DND-41 (cell line): ENCODE measurements around the gene PHKB.

Experiments
- ATAC-seq: fragments of 200-7000 bp; cut with Tn5 transposase; 3 replicates; pipeline ENCODE4 v1.9.1; 2021; ENCODE audit warnings: low read depth; ENCODE audit not compliant: insufficient read depth
- DNase-seq: peaks from one replicate; pipeline ENCODE4 v3.0.0-alpha.2; 2020
- H2AFZ ChIP-seq: 2 replicates; pipeline ENCODE4 v1.6.0; 2012; ENCODE audit warnings: low read depth, low read length
- H3K27ac ChIP-seq: 2 replicates; pipeline ENCODE4 v1.5.1; 2012; ENCODE audit warnings: low read length, inconsistent platforms
- H3K27me3 ChIP-seq: fragments of 200-600 bp; sonication (generic); 2 replicates; pipeline ENCODE4 v1.6.0; 2012; ENCODE audit warnings: low read length, mild to moderate bottlenecking, inconsistent platforms; ENCODE audit not compliant: insufficient read depth, poor library complexity
- H3K36me3 ChIP-seq: 2 replicates; pipeline ENCODE4 v1.5.1; 2012; ENCODE audit warnings: low read length, inconsistent platforms; ENCODE audit not compliant: insufficient read depth
- H3K4me1 ChIP-seq: 2 replicates; pipeline ENCODE4 v1.5.1; 2012; ENCODE audit warnings: mild to moderate bottlenecking, low read length; ENCODE audit not compliant: insufficient read depth
- H3K4me2 ChIP-seq: 2 replicates; pipeline ENCODE4 v1.6.0; 2012; ENCODE audit warnings: mild to moderate bottlenecking, moderate library complexity, low read length, inconsistent platforms; ENCODE audit not compliant: insufficient read depth
- H3K4me3 ChIP-seq, 2 experiments: fragments of 200-600 bp in 1 of 2; shearing (Covaris generic) in 1 of 2; 2 replicates each; pipeline ENCODE4 v1.5.1; 2012 to 2016; ENCODE audit warnings: inconsistent platforms in 2 of 2, low read length in 2 of 2, mild to moderate bottlenecking in 2 of 2, low read depth in 1 of 2, moderate library complexity in 1 of 2
- H3K79me2 ChIP-seq: 2 replicates; pipeline ENCODE4 v1.6.0; 2012; ENCODE audit warnings: low read length, inconsistent platforms; ENCODE audit not compliant: insufficient read depth
- H3K9ac ChIP-seq: 2 replicates; pipeline ENCODE4 v1.6.0; 2012; ENCODE audit warnings: low read depth, mild to moderate bottlenecking, inconsistent platforms, low read length, moderate library complexity
- H3K9me3 ChIP-seq: 2 replicates; pipeline ENCODE4 v1.5.1; 2012; ENCODE audit warnings: low read length, moderate library complexity, mild to moderate bottlenecking, inconsistent platforms; ENCODE audit not compliant: insufficient read depth, severe bottlenecking
- H4K20me1 ChIP-seq: 2 replicates; pipeline ENCODE4 v1.6.0; 2012; ENCODE audit warnings: low read length; ENCODE audit not compliant: insufficient read depth
- EZH2 ChIP-seq: IDR thresholded peaks from 3 replicates; pipeline ENCODE4 v1.6.1; 2012; ENCODE audit warnings: borderline replicate concordance, low read depth, mild to moderate bottlenecking, moderate library complexity, low read length, inconsistent platforms; ENCODE audit not compliant: severe bottlenecking
- TF ChIP-seq, protein P1 (sequence below): IDR thresholded peaks from 2 replicates; pipeline ENCODE4 v1.5.1; 2012; ENCODE audit warnings: borderline replicate concordance, low read length, moderate library complexity, mild to moderate bottlenecking; ENCODE audit not compliant: poor library complexity, severe bottlenecking; ENCODE audit errors: extremely low read depth

Gene PHKB

DNA sequence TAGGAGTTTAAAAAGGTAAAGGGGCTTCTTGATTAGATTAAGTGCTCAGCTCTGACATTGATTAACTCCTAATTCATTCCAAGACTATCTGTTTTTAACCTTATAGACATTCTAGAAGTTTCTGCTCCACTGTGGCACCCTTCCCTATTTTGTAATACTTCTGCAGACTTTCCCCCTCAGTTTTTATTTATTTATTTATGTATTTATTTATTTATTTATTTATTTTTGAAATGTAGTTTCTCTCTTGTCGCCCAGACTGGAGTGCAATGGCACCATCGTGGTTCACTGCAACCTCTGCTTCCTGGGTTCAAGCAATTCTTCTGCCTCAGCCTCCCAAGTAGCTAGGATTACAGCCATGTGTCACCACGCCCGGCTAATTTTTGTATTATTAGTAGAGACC lies 185.8 kb downstream of the PHKB start:
- Histone ChIP-seq H3K36me3 (peaks cover 43% of the 10 kb centered on the region), H3K79me2 (no peaks in the 10 kb centered on the region), H3K27me3 (no peaks in the 10 kb centered on the region), H3K9ac (no peak overlapping the region), H3K4me2 (no peak overlapping the region), H3K9me3 (no peaks in the 10 kb centered on the region), H3K4me1 (no peaks in the 10 kb centered on the region), H3K4me3 (no peak overlapping the region), H3K27ac (no peak overlapping the region), H2AFZ (no peak overlapping the region), H4K20me1 (no peaks in the 10 kb centered on the region)
- DNase-seq (no peak), ATAC-seq (no peak)
- TF ChIP-seq, protein P1, sequence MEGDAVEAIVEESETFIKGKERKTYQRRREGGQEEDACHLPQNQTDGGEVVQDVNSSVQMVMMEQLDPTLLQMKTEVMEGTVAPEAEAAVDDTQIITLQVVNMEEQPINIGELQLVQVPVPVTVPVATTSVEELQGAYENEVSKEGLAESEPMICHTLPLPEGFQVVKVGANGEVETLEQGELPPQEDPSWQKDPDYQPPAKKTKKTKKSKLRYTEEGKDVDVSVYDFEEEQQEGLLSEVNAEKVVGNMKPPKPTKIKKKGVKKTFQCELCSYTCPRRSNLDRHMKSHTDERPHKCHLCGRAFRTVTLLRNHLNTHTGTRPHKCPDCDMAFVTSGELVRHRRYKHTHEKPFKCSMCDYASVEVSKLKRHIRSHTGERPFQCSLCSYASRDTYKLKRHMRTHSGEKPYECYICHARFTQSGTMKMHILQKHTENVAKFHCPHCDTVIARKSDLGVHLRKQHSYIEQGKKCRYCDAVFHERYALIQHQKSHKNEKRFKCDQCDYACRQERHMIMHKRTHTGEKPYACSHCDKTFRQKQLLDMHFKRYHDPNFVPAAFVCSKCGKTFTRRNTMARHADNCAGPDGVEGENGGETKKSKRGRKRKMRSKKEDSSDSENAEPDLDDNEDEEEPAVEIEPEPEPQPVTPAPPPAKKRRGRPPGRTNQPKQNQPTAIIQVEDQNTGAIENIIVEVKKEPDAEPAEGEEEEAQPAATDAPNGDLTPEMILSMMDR, result no peak
- TF ChIP-seq EZH2, result no peak

- no peak overlapping the region for H3K4me2 ChIP-seq
- no peaks in the 10 kb centered on the region for H4K20me1 ChIP-seq
- H2AFZ ChIP-seq, result no peak overlapping the region
- H3K27ac ChIP-seq, result no peak overlapping the region
- H3K27me3 ChIP-seq, result no peaks in the 10 kb centered on the region
- ATAC-seq (no peak), DNase-seq (no peak)
- TF ChIP-seq, protein P1, result no peak
- TF ChIP-seq EZH2, result no peak
- no peaks in the 10 kb centered on the region for H3K4me1 ChIP-seq
- no peaks in the 10 kb centered on the region for H3K9me3 ChIP-seq
- H3K79me2 ChIP-seq, result no peaks in the 10 kb centered on the region
- no peak overlapping the region for H3K9ac ChIP-seq
- H3K36me3 ChIP-seq, result peaks cover 49% of the 10 kb centered on the region
- no peak overlapping the region for H3K4me3 ChIP-seq
Measured at GRCh38 chr16:47657032-47657431, 195.9 kb downstream of the PHKB start.

DNA sequence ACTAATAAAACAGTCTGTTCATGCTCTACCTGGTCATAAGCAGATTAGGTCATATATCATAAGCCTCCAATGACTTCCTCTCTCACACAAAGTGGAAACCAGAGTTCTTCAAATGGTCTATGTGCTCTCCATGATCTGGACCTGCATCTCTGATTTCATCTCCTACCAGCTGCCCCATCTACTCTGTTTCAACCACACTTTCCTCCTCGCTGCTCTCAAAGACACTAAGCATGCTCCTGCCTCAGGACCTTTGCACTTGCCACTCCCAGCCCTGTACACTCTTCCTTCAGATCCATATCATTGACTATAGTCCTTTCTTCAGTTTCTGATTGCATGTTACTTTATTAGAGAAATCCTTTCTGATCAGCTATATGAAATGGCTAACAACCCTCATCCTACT lies 196.8 kb downstream of the PHKB start:
- TF ChIP-seq EZH2, result no peak
- TF ChIP-seq, protein P1, result no peak
- Histone ChIP-seq H3K9ac (no peak overlapping the region), H3K36me3 (peaks cover 42% of the 10 kb centered on the region), H3K4me1 (no peaks in the 10 kb centered on the region), H3K27ac (no peak overlapping the region), H3K9me3 (no peaks in the 10 kb centered on the region), H3K4me3 (no peak overlapping the region), H3K4me2 (no peak overlapping the region), H4K20me1 (no peaks in the 10 kb centered on the region), H3K27me3 (no peaks in the 10 kb centered on the region), H2AFZ (no peak overlapping the region), H3K79me2 (no peaks in the 10 kb centered on the region)
- DNase-seq, result no peak
- ATAC-seq, result no peak

DNA sequence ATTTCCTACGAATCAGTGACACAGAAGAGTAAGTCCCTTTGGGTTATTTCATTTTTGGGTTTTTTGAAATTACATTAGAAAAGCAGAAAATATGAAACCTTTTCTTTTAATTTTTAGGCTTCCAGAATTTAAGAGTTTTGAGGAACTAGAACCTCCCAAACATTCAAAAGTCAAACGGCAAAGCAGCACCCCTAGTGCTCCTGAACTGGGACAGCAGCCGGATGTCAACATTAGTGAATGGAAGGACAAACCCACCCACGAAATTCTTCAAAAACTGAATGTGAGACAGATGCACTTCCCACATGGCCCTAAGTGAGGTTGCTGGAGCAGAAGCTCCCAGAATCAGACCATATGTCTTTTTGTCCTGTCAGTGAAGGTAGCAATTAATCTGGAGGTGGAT lies 199.4 kb downstream of the PHKB start:
- Histone ChIP-seq H2AFZ (no peak overlapping the region), H3K4me1 (no peaks in the 10 kb centered on the region), H3K4me2 (no peak overlapping the region), H3K36me3 (peaks cover 34% of the 10 kb centered on the region), H4K20me1 (no peaks in the 10 kb centered on the region), H3K27me3 (no peaks in the 10 kb centered on the region), H3K9me3 (no peaks in the 10 kb centered on the region), H3K9ac (no peak overlapping the region), H3K4me3 (no peak overlapping the region), H3K27ac (no peak overlapping the region), H3K79me2 (no peaks in the 10 kb centered on the region)
- DNase-seq (no peak), ATAC-seq (no peak)
- TF ChIP-seq, protein P1, result no peak
- no peak for TF ChIP-seq EZH2
